PC-3 (cell line): ENCODE measurements around the gene NPFF. TPM values are rescaled to one million over a fixed set of nuclear protein-coding genes. Genes with fewer than 3 reads are reported as not detected.

Experiments used
- ATAC-seq: fragments of 200-7000 bp; cut with Tn5 transposase; 2 replicates; pipeline ENCODE4 v1.9.1; 2020; ENCODE audit warnings: mild to moderate bottlenecking, moderate library complexity
- BruUV-seq: library from RNA; stranded (reverse); fragments of 400-500 nt; replicated peaks from 2 replicates; lab custom pipeline; 2021; lab: Mats Ljungman, UMichigan
- CTCF ChIA-PET: fragments of 300-600 bp; sonication (Branson Sonifier 250); formaldehyde crosslinking; loops from one replicate; lab custom pipeline; 2022; ENCODE audit warnings: antibody characterized with exemption; lab: Charles Lee
- POLR2A ChIA-PET: fragments of 300-600 bp; sonication (Branson Sonifier 250); formaldehyde crosslinking; loops from one replicate; lab custom pipeline; 2022; ENCODE audit warnings: antibody characterized with exemption; ENCODE audit not compliant: unreplicated experiment; lab: Charles Lee
- DNase-seq: peaks from one replicate; pipeline ENCODE4 v3.0.0-alpha.2; 2015
- H2AFZ ChIP-seq: fragments of 300-600 bp; sonication (generic); 2 replicates; pipeline ENCODE4 v1.6.0; 2016; ENCODE audit warnings: antibody characterized with exemption, low read length
- H3F3A ChIP-seq: fragments of 300-600 bp; sonication (generic); one replicate; pipeline ENCODE4 v1.6.0; 2017; ENCODE audit warnings: antibody characterized with exemption, low read length, control low read depth, mild to moderate bottlenecking; ENCODE audit not compliant: unreplicated experiment
- H3K27ac ChIP-seq: fragments of 300-600 bp; sonication (generic); 2 replicates; pipeline ENCODE4 v1.5.1; 2016; ENCODE audit warnings: mild to moderate bottlenecking, low read length
- H3K27me3 ChIP-seq: fragments of 300-600 bp; sonication (generic); 2 replicates; pipeline ENCODE4 v1.6.1; 2016; ENCODE audit warnings: low read length, mixed read lengths
- H3K36me3 ChIP-seq: fragments of 300-600 bp; sonication (generic); 2 replicates; pipeline ENCODE4 v1.6.1; 2016; ENCODE audit warnings: low read depth, mixed run types, low read length, mixed read lengths
- H3K4me1 ChIP-seq: fragments of 300-600 bp; sonication (generic); 2 replicates; pipeline ENCODE4 v1.5.1; 2016; ENCODE audit warnings: low read length; ENCODE audit not compliant: insufficient read depth
- H3K4me2 ChIP-seq: fragments of 300-600 bp; sonication (generic); 2 replicates; pipeline ENCODE4 v1.6.0; 2016; ENCODE audit warnings: low read length
- H3K4me3 ChIP-seq: fragments of 300-600 bp; sonication (generic); 2 replicates; pipeline ENCODE4 v1.5.1; 2016; ENCODE audit warnings: mild to moderate bottlenecking, low read length, mixed read lengths
- H3K79me2 ChIP-seq: fragments of 300-600 bp; sonication (generic); 2 replicates; pipeline ENCODE4 v1.6.1; 2017; ENCODE audit warnings: low read length, mixed read lengths
- H3K9ac ChIP-seq: fragments of 300-600 bp; sonication (generic); 2 replicates; pipeline ENCODE4 v1.6.0; 2016; ENCODE audit warnings: mild to moderate bottlenecking, low read length
- H3K9me2 ChIP-seq: fragments of 300-600 bp; sonication (generic); replicated peaks from 2 replicates; pipeline ENCODE4 v1.6.1; 2016; ENCODE audit warnings: mixed run types, low read length, mixed read lengths
- H3K9me3 ChIP-seq: fragments of 300-600 bp; sonication (generic); 2 replicates; pipeline ENCODE4 v1.6.1; 2016; ENCODE audit warnings: low read length, mixed read lengths
- H4K20me1 ChIP-seq: fragments of 300-600 bp; sonication (generic); 2 replicates; pipeline ENCODE4 v1.6.1; 2016; ENCODE audit warnings: low read length, mixed read lengths
- EZH2 ChIP-seq: fragments of 300-600 bp; sonication (generic); IDR thresholded peaks from one replicate; pipeline ENCODE4 v1.6.1; 2017; ENCODE audit warnings: antibody characterized with exemption, mild to moderate bottlenecking, low read length; ENCODE audit not compliant: unreplicated experiment
- EZH2phosphoT487 ChIP-seq: fragments of 300-600 bp; sonication (generic); IDR thresholded peaks from 2 replicates; pipeline ENCODE4 v1.6.1; 2018; ENCODE audit warnings: mild to moderate bottlenecking, antibody characterized with exemption, low read length, borderline replicate concordance
- intact Hi-C: fragments of 100-400 bp; cut with micrococcal nuclease; formaldehyde crosslinking; loops from 2 replicates; pipeline ENCODE4 v1.9.0; 2023
- total RNA-seq: library from RNA; depleted of rRNA; stranded (reverse); fragments of >200 nt; gene quantifications from 2 replicates; pipeline ENCODE4 v1.2.3, GENCODE V29; 2014
- TF ChIP-seq, protein P1 (sequence below): fragments of 300-600 bp; sonication (generic); conservative IDR thresholded peaks from 2 replicates; pipeline ENCODE4 v1.5.1; 2017; ENCODE audit warnings: antibody characterized with exemption, low read depth, mild to moderate bottlenecking, low read length

Gene NPFF
- total RNA-seq, 1 experiment from 2014 or later: not detected

DNA sequence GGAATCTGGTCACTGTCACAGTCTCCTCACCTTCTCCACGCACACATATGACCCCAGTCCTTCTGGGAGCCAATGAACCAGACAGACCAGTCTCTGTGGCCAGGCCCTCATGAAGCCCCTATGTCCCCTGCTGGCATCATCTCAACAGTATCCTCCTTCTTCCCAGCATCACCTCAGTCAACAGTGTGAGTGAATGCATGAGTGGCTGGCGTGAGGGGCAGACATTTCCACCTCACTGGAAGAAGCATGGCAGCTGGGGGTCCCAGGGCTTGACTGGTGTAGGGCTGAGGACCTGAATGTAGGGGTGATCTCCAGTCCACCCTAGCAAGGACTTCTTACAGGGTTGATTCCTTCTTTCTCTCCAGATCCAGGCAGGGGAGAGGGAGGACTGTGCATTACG is 9.8 kb downstream of the NPFF start:
- no peak for ATAC-seq
- Histone ChIP-seq H3K79me2 (peaks cover 11% of the 10 kb centered on the region), H3K4me3 (no peak overlapping the region), H3K27me3 (no peaks in the 10 kb centered on the region), H3K9me2 (no peaks in the 10 kb centered on the region), H3K27ac (no peak overlapping the region), H3K9ac (no peak overlapping the region), H3K4me2 (no peak overlapping the region), H2AFZ (no peak overlapping the region), H3K36me3 (no peaks in the 10 kb centered on the region), H3K9me3 (no peaks in the 10 kb centered on the region), H4K20me1 (no peaks in the 10 kb centered on the region), H3K4me1 (peaks cover 27% of the 10 kb centered on the region), H3F3A (no peaks in the 10 kb centered on the region)
- intact Hi-C loops: no loop called here
- no TSS peak for BruUV-seq
- POLR2A ChIA-PET: no interaction called here
- CTCF ChIA-PET: no interaction called here
- no peak for TF ChIP-seq EZH2phosphoT487
- TF ChIP-seq EZH2: no peak
- TF ChIP-seq, protein P1, sequence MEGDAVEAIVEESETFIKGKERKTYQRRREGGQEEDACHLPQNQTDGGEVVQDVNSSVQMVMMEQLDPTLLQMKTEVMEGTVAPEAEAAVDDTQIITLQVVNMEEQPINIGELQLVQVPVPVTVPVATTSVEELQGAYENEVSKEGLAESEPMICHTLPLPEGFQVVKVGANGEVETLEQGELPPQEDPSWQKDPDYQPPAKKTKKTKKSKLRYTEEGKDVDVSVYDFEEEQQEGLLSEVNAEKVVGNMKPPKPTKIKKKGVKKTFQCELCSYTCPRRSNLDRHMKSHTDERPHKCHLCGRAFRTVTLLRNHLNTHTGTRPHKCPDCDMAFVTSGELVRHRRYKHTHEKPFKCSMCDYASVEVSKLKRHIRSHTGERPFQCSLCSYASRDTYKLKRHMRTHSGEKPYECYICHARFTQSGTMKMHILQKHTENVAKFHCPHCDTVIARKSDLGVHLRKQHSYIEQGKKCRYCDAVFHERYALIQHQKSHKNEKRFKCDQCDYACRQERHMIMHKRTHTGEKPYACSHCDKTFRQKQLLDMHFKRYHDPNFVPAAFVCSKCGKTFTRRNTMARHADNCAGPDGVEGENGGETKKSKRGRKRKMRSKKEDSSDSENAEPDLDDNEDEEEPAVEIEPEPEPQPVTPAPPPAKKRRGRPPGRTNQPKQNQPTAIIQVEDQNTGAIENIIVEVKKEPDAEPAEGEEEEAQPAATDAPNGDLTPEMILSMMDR: no peak
- DNase-seq: no peak

DNA sequence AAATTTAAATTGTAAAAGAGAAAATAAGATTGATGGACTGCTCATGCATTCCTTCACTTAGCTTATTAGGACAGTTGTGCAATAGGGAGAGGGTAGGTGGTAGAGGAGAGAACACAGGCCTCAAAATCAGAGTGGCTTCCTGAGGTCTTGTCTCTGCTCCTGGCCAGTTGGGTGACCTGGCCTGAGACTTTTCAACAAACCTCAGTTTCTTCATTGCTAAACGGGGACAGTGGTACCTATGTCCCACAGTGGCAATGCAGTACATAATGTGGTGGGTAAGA is 10.6 kb downstream of the NPFF start:
- intact Hi-C loops: no loop called here
- Histone ChIP-seq H3K4me3 (no peak overlapping the region), H3F3A (no peaks in the 10 kb centered on the region), H3K4me2 (no peak overlapping the region), H3K79me2 (peaks cover 3% of the 10 kb centered on the region), H3K9me3 (no peaks in the 10 kb centered on the region), H3K36me3 (no peaks in the 10 kb centered on the region), H4K20me1 (no peaks in the 10 kb centered on the region), H3K4me1 (peaks cover 19% of the 10 kb centered on the region), H3K9ac (no peak overlapping the region), H3K27me3 (no peaks in the 10 kb centered on the region), H3K9me2 (no peaks in the 10 kb centered on the region), H2AFZ (no peak overlapping the region), H3K27ac (no peak overlapping the region)
- BruUV-seq: no TSS peak
- TF ChIP-seq EZH2phosphoT487: no peak
- TF ChIP-seq, protein P1: no peak
- TF ChIP-seq EZH2: no peak
- DNase-seq (no peak), ATAC-seq (no peak)
- POLR2A ChIA-PET: no interaction called here
- CTCF ChIA-PET: no interaction called here

DNA sequence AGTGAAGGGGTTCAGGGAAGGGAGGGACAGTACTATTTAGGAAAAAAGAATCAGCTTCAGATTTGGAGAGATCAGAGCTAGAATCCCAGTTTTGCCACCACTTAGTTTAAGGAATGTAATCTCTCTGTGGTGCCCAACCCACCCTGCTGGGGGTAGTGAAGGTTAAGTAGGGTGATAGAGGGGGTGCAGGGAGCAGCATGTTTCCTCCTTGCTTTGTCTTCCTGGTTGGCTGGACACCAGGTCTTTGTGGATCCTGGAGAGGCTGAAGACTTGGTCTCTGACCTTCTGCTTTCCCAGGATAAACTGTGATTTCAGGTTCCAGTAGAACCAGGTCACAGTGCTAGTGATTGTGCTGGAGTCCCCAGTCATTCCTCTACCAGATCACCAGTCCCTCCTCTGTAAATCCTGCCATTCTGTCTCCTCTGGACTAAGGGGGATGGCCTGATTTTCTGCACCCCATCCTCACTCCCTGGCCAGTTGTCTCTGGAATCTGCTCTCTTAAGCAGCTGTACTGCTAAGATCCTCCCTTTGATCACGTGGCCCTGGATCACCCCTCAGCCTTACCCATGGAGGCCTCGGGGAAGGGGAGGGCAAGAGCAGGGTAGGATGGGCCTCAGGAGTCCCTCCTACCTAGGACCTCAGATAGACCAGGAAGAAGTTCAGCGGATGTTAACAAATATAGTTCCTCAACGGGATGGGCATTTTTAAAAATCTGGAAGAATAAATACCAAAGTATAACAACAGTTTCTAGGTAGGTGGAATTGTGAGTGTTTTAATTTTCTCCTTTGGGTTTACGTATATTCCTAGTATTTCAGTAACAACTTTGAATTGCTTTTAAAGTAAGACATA is 11.2 kb downstream of the NPFF start:
- Histone ChIP-seq H3K9ac (no peak overlapping the region), H3K79me2 (no peaks in the 10 kb centered on the region), H3K4me1 (peaks cover 16% of the 10 kb centered on the region), H3K27ac (no peak overlapping the region), H3K9me3 (no peaks in the 10 kb centered on the region), H3K9me2 (no peaks in the 10 kb centered on the region), H3K36me3 (no peaks in the 10 kb centered on the region), H3K4me3 (no peak overlapping the region), H3F3A (no peaks in the 10 kb centered on the region), H2AFZ (no peak overlapping the region), H4K20me1 (no peaks in the 10 kb centered on the region), H3K27me3 (no peaks in the 10 kb centered on the region), H3K4me2 (no peak overlapping the region)
- intact Hi-C loops: no loop called here
- DNase-seq (no peak), ATAC-seq (no peak)
- CTCF ChIA-PET: no interaction called here
- no TSS peak for BruUV-seq
- POLR2A ChIA-PET: no interaction called here
- TF ChIP-seq, protein P1: no peak
- TF ChIP-seq EZH2phosphoT487 (no peak), EZH2 (no peak)
